HG02884 (cell line): ENCODE data around the gene EEF1G.

ENCODE experiments used
- ATAC-seq: cut with Tn5 transposase; IDR thresholded peaks from one replicate; pipeline ENCODE4 v1.9.1; 2021; ENCODE audit warnings: mild to moderate bottlenecking, moderate library complexity; ENCODE audit not compliant: unreplicated experiment

Gene EEF1G

DNA sequence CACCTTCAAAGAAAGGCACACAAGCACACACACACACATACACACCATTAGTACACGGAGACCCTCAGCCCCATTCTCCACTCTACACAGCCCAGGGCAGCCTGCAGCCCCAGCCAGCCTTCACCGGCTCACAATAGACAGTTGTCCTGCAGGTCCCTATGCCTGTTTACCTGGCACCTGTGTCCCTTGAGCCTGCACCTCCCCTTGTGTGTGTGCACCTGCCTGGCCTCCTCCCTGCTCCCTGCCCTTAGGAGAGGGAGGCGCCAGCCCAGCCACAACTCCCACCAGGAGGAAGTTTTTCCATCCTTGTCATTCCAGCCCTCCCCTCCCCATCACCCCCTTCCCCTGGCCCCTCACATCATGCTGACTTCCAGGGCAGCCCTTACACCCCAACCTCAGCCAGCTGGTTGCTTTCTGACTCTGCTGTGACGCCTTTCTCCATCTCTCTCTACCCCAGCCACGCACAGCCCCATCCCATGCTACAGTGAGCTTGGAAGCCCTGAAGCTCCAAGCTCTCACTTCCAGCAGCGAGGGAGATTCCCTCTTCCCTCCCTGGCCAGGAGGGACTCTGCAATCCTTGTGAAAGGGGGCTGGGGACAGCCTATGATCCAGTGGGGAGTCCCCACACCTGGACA lies 31.5 kb downstream of the EEF1G start:
- ATAC-seq = no peak

GRCh38 chr11:62540804-62541701 lies 32.6 kb downstream of the EEF1G start:
- peak; percentile 44 for ATAC-seq

GRCh38 chr11:62539238-62539925 lies 34.3 kb downstream of the EEF1G start:
- no peak for ATAC-seq

DNA sequence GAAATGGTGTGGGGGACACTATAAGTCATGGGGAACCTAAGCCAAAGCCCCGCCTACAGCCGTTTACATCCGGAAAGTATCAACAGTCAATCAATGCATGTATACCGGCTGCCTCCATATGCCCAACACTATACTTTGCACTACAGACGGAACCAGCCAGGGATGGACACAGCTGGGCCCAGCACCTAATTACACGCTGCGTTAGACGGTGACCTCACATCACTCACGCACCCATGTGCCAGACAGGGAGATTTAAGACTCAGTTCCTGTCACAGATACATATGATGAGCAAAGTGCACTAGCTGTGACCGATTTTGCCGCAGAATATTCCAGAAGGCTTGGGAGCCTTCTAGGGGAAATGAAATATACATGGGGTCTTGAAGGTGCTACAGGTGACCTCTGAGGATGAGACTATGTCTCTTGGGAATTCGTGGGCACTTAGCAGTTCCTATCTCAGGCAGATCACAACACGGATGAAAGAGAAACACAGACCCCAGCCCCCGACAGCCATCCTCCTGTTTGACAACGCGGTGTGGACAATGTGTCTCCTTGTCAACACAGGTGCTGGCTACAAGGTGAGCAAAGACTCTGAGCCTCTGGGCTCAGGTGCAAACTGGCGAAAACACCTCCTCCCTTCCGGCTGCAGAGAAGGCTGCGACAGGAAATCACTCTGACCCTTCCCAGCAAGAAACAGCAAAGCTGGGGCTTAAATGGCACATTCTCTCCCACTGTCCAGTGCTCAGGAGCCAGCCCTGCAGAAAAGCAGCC lies 35.0 kb downstream of the EEF1G start:
- no peak for ATAC-seq

- no peak for ATAC-seq
These were observed 37.3 kb downstream of the EEF1G start for GRCh38 chr11:62536301-62536957.

DNA sequence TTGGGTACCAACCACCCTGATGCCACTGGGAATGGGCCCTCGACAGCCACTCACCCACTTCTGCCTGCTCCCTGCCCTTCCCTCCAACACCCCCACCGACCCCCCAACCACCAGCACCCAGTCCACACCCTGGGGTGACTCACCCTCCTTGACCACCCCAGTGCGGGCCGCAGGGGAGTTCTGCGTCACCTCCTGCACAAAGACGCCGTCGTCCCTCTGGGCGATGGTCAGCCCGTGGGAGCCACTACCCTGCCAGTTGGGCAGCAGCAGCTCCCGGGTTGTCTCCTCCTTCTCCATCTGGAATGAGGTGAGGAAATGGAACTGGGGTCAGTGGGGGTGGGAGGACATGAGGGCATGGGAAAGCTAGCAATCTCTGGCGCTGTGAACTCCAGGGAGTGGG lies 37.9 kb downstream of the EEF1G start:
- ATAC-seq = no peak

DNA sequence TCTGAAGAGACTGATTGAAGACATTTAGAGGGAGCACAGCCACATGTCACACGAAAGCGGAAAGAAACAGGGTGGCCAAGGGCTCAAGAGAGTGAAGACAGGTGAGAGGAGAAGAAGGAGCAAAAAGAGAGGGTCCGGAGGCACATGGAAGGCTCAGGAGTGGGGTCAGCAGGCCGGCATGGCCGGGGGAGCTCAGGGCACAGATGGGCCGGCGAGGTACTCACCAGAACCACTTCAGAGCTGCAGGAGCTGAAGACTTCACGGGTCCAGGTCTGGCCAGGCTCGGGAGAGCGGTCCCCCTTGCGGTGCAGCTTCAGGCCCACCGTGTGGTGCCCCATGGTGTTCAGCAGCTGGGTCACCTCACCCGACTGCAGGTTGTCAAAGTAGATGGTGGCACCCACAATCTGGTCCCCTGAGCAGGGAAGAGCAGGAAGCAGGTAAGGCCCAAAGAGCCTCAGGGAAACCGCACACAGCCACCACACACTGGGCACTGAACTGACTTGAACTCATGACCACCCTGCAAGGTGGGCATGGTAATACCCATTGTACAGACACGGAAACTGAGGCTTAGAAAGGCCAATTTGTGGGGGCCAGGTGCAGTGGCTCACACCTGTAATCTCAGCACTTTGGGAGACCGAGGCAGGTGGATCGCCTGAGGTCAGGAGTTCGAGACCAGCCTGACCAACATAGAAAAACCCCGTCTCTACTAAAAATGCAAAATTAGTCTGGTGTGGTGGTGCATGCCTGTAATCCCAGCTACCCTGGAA lies 38.7 kb downstream of the EEF1G start:
- ATAC-seq = no peak

DNA sequence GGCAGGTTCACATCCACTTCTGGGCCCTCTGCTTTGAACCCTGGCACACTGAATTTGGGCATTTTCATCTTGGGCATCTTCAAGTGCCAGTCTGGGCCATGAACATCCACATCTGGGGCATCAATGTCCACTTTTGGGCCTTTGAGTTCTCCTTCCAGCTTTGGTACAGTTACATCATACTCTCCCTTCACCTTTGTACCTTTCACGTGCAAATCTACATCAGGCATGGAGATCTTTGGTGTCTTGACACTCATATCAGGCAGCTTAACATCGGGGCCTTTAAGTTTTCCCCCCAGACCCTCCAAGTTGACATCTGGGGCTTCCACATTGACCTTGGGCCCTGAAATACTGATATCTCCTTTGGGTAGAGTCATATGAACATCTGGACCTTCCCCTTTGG lies 41.6 kb downstream of the EEF1G start:
- ATAC-seq = no peak

GRCh38 chr11:62516736-62517371 lies 56.8 kb downstream of the EEF1G start:
- ATAC-seq = no peak

DNA sequence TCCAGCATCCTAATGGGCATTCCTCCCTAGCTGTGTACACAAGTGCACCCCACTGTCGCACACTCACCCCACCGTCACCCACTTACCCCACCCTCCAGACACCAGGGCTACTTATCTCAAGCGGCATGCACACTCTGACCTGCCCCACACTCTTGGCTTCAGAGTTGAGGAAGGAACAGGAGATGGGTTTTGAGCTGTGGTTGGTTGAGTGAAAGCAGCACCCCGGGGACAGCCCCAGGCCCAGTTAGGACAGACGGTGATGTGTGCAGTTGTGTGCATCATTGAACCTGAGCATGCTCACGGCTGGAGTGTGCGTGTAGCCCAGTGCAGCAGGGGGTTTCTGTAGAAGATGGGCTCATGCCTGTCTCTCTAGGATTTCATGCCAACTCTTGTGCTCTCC lies 59.5 kb downstream of the EEF1G start:
- no peak for ATAC-seq

DNA sequence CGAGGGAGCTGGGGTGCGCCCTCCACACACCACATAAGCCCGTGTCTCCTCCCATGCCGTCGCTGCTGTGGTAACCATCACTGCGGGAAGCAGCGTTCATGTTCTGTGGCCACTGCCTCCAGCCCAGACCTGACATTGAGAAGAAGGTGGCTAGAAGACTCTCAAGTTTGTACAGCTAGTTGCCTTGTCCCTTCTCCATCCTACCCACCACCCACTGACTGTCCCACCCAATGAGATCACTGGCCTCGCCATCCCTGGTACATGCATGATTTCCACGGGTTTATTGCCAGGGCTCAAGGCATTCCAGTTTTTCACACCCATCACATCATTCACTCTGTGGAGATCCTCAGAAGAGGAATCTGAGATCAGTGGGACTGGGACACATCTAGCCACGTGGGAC lies 60.1 kb downstream of the EEF1G start:
- ATAC-seq = no peak

DNA sequence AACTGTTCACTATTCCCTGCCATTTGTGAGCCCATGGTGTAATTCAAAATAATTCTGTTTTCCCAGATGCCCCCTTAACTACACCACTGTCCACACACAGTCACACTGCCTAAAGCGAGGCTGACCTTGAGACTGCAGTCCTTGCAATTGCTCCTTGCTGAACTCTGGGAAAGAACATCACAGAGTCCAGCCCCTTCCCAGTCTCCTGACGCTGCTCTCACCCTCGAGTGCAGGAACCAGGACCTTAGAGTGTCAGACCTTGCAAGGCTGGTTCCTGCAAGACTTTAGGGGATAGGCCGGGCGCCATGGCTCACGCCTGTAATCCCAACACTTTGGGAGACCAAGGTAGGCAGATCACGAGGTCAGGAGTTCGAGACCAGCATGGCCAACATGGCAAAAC lies 60.7 kb downstream of the EEF1G start:
- ATAC-seq = no peak
